NCI-H128 (cell line): ENCODE results near the gene TAS2R60.

Experiments used
- DNase-seq: peaks from one replicate; lab custom pipeline; 2025; ENCODE audit not compliant: unreplicated experiment; lab: John Stamatoyannopoulos, UW

Gene TAS2R60

GRCh38 chr7:143439866-143440265 is 3.4 kb upstream of the TAS2R60 start:
- DNase-seq = no peak

GRCh38 chr7:143444063-143444782 is 970 bp downstream of the TAS2R60 start:
- no peak for DNase-seq

- DNase-seq = no peak
Observed at GRCh38 chr7:143444785-143445184, 1.5 kb downstream of the TAS2R60 start.

GRCh38 chr7:143447466-143447865 is 4.2 kb downstream of the TAS2R60 start:
- no peak for DNase-seq

GRCh38 chr7:143448429-143448828 is 5.2 kb downstream of the TAS2R60 start:
- DNase-seq = no peak

GRCh38 chr7:143449793-143450192 is 6.5 kb downstream of the TAS2R60 start:
- no peak for DNase-seq

- DNase-seq = no peak
Observed at GRCh38 chr7:143451122-143451521, 7.9 kb downstream of the TAS2R60 start.

- DNase-seq = no peak
Observed at GRCh38 chr7:143451746-143452145, 8.5 kb downstream of the TAS2R60 start.

- no peak for DNase-seq
Observed at GRCh38 chr7:143452495-143452894, 9.2 kb downstream of the TAS2R60 start.

- DNase-seq = no peak
Observed at GRCh38 chr7:143454091-143454680, 10.9 kb downstream of the TAS2R60 start.

- DNase-seq = no peak
Observed at GRCh38 chr7:143455491-143455890, 12.2 kb downstream of the TAS2R60 start.

- DNase-seq = no peak
Observed at GRCh38 chr7:143455942-143456341, 12.7 kb downstream of the TAS2R60 start.

- DNase-seq = no peak
Observed at GRCh38 chr7:143456992-143457793, 13.9 kb downstream of the TAS2R60 start.

GRCh38 chr7:143458263-143458662 is 15.0 kb downstream of the TAS2R60 start:
- no peak for DNase-seq

- no peak for DNase-seq
Observed at GRCh38 chr7:143458681-143459080, 15.4 kb downstream of the TAS2R60 start.

- DNase-seq = no peak
Observed at GRCh38 chr7:143459359-143459758, 16.1 kb downstream of the TAS2R60 start.

GRCh38 chr7:143460271-143460979 is 17.2 kb downstream of the TAS2R60 start:
- DNase-seq = no peak

- no peak for DNase-seq
Observed at GRCh38 chr7:143462045-143462444, 18.8 kb downstream of the TAS2R60 start.

- no peak for DNase-seq
Observed at GRCh38 chr7:143463556-143463955, 20.3 kb downstream of the TAS2R60 start.

- no peak for DNase-seq
Observed at GRCh38 chr7:143463957-143464356, 20.7 kb downstream of the TAS2R60 start.

GRCh38 chr7:143467724-143468123 is 24.5 kb downstream of the TAS2R60 start:
- no peak for DNase-seq
